Nasal cavity respiratory epithelium epithelial cell of viscerocranial mucosa (primary cell): ENCODE data around the gene SLC7A4. TPM values are rescaled to one million over a fixed set of nuclear protein-coding genes. Genes with fewer than 3 reads are reported as not detected.

Experiments used
- total RNA-seq: library from RNA; depleted of rRNA; stranded (reverse); fragments of >200 nt; gene quantifications from 2 replicates; pipeline ENCODE4 v1.2.3, GENCODE V29; 2014

The SLC7A4 gene, protein sequence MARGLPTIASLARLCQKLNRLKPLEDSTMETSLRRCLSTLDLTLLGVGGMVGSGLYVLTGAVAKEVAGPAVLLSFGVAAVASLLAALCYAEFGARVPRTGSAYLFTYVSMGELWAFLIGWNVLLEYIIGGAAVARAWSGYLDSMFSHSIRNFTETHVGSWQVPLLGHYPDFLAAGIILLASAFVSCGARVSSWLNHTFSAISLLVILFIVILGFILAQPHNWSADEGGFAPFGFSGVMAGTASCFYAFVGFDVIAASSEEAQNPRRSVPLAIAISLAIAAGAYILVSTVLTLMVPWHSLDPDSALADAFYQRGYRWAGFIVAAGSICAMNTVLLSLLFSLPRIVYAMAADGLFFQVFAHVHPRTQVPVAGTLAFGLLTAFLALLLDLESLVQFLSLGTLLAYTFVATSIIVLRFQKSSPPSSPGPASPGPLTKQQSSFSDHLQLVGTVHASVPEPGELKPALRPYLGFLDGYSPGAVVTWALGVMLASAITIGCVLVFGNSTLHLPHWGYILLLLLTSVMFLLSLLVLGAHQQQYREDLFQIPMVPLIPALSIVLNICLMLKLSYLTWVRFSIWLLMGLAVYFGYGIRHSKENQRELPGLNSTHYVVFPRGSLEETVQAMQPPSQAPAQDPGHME
- 0.68 and 5.3 TPM in 2 replicates for total RNA-seq

DNA sequence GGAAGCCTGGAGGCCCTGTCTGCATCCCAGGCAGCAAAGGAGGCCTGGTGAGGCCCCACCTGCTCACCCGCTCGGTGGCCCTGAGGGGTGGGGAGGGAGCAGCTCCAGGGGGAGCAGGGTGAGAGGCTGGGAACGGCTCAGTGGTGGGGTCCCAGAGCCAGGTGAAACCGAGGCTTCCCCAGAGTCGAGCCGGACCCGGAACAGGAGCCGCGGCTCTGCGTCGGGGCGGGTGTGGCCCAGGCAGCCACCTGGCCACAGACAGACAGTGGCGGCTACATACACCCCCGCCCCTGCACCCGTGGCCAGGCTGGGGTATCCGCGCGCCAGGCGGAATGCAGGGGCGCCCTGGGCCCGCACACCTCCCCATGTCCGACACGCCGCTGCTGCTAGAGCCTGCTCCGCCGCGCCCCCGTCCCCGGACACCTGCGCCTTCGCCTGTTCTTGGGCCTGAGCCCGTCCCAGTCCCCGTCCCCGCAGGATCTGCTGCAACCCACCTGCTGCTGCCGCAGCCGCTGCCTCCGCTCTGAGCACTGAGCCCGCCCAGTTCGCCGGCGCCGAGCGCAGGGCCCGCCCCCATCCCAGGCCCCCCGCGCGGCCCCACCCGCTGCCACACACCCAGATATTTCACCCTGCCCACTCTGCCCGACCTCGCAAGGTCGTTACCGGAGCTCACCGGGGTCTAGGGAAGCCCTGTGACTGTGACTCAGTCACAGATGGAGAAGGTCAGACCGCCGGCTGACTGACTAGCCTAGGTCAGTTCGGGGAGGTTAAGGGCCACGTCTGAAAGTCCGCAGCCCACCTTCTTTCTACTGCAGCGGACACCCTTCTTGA lies at the start of gene SLC7A4:
TSS of gene SLC7A4 (minus strand) at position 525 of the 831 bp plus-strand sequence. CDS start 749 bp downstream, outside the sequence.

DNA sequence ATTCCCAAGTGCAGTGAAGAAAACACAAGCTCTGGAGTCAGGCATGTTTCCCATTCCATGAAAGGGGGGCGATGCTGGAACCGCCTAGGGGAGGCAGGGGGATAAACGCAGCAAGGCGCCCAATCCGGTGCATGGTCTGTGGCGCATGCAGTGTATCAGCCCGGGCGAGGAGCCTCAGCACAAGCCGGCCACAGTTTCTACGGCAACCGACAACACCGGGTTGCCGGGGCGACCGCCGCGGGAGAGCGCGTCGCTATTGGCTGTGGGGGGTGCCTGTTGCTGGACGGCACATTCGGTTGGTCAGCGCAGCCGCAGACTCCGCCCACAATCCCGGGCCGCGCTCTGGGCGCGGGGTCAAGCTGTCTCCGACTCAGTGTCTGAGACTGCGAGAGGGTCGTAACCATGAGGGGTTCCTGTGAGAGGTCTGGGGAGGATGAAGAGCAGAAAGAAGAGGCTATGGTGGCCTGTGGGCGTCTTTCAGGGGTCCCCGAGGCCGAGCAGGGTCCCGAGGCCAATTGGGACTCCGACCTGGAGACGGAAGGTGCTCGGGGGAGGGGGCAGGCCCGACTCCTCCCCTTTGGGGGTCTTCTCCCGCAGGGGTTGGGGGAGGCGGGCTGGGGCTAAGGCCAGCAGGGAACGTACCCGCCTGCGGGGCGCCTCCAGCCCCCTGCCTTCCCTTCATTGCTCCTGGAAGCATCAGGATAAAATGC lies 13.4 kb upstream of the SLC7A4 start, which contains the start of gene LRRC74B:
TSS of gene LRRC74B (plus strand) at position 362 of the 710 bp plus-strand sequence. CDS start at position 403, 41 bp downstream.

DNA sequence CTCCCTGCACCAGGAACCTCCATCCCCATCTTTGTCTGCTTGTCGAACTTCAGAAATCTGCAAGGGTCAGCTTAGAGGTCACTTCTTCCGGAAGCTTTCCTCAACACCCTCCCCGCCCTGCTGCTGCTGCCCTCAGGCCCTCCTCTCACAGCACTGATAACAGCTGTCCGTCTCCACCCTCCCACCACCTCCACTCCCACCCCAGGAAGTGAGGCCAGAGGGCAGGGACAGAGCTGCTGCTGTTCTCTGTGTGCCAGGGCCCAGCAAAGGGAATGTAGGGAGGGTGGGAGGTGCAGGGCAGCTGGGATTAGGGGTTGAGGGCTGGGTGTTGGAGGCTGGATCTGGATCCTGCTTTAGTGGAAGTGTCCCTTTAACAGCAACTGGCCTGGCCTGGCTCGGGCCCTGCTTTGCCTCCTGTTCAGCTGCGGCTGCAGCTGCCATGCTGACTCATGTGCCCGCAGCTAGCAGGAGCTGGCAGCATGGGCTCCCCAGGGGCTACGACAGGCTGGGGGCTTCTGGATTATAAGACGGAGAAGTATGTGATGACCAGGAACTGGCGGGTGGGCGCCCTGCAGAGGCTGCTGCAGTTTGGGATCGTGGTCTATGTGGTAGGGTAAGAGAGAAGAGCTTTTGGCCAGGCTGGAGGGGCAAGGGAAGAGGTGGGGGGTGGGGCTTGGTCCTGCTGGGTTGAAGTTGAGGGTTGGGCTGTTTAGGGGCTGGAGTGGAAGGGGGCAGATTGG lies 17.5 kb downstream of the SLC7A4 start, which contains the start of gene P2RX6:
TSS of gene P2RX6 (plus strand) at position 440 of the 740 bp plus-strand sequence. CDS start at position 450, 10 bp downstream.

DNA sequence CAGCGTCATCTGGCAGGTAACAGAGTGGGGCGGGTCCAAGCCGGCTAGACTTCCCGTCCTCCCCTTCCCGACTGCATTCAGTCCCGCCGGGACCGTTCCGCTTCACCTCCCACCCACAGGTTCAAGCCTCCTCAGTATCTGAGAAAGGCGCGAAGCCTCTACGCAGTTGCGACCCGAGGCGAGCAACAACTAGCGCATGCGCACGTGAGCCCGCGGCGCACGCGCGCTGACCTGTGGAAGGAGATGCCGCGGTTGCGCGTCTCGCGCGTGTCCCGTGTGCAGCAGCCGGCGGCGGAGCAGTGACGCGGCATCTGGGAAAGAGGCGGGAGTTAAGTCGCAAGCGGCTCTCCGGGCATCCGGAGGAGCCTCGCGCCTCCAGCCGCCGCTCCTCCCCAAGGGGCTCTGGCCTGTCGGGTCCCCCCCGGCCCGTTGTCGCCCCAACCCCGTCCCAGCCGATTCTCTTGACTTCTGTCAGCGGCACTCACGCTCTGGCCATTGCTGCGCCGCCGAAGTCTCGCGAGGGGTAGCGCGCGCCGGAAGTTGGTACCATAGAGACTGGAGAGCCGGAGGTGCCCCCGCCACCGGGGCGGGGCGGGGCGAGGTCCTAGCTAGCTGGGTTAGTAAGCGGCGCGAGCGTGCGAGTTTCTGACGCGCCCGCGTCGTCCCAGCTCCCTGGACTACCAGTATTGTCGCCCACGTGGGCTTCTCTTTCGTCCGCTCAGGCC lies 30.6 kb downstream of the SLC7A4 start, which contains the start of gene THAP7:
TSS of gene THAP7 (minus strand) at position 518 of the 725 bp plus-strand sequence. CDS start at position 311, 207 bp downstream.

DNA sequence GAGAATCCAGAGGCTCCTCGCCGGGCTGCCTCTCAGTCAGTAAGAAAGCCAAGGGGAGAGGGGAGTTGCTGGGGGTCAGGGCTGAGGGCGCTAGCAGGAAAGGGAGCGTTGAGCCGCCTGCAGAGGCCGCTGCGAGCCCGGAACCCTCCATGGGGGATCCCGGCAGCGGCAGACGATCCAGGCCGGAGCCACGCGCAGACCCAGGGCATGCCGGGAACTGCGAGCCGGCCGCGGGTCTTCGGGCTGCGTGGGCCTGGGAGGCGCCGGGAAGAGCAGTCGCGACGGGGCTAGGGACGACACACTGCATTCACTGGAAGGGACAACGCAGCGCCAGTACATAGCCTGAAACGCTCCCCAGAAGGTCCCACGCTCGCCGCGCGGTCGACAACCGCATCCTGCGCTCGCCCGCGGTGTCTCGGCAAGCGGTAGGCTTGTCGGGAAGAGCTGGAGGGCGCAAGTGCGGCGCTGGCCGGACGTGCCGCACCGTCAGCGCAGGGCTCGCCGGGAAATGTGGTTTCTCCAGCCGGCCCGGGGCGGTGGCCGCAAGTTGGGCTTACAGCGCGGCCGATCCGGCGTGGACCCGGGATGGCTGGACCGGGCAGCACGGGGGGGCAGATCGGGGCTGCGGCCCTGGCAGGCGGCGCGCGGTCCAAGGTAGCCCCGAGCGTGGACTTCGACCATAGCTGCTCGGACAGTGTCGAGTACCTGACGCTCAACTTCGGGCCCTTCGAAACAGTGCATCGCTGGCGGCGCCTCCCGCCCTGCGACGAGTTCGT lies 50.4 kb downstream of the SLC7A4 start, which contains the start of gene LZTR1:
TSS of gene LZTR1 (plus strand) at position 511 of the 776 bp plus-strand sequence. CDS start at position 586, 75 bp downstream.

Other genes with a start within 250 kb of the SLC7A4 start
- 10.9 and 40.2 TPM in 2 replicates for gene PI4KA, start 173.8 kb downstream of the SLC7A4 start, total RNA-seq
- 8.2 and 10.1 TPM in 2 replicates for gene SNAP29, start 173.6 kb downstream of the SLC7A4 start, total RNA-seq
- gene CRKL, start 115.2 kb downstream of the SLC7A4 start, total RNA-seq = 103 and 118 TPM in 2 replicates
- gene AIFM3, start 65.3 kb downstream of the SLC7A4 start, total RNA-seq = 0.68 and 5.8 TPM in 2 replicates
- 15.4 and 41.1 TPM in 2 replicates for gene LZTR1, start 50.3 kb downstream of the SLC7A4 start, total RNA-seq
- 16.7 and 37.3 TPM in 2 replicates for gene THAP7, start 30.4 kb downstream of the SLC7A4 start, total RNA-seq
- 0.34 and 0.57 TPM in 2 replicates for gene P2RX6, start 17.4 kb downstream of the SLC7A4 start, total RNA-seq
- not detected in 2 replicates for gene LRRC74B, start 13.4 kb upstream of the SLC7A4 start, total RNA-seq